ENCODE measurements around the gene GALNT6. TPM values are rescaled to one million over a fixed set of nuclear protein-coding genes. Genes with fewer than 3 reads are reported as not detected.

Gene GALNT6
- total RNA-seq, 1 donor from 2014 or later, result 41.6 TPM

- peak; percentile 66 for DNase-seq (ENCODE audit: low read depth)
These were observed 9.8 kb downstream of the GALNT6 start for GRCh38 chr12:51381226-51382079.

GRCh38 chr12:51379571-51379970 lies 11.6 kb downstream of the GALNT6 start:
- no peak for DNase-seq (ENCODE audit: low read depth)

- no peak for DNase-seq (ENCODE audit: low read depth)
These were observed 12.5 kb downstream of the GALNT6 start for GRCh38 chr12:51378749-51379148.

- no peak for DNase-seq (ENCODE audit: low read depth)
These were observed 13.9 kb downstream of the GALNT6 start for GRCh38 chr12:51377099-51377984.

GRCh38 chr12:51374856-51375255 lies 16.4 kb downstream of the GALNT6 start:
- DNase-seq (ENCODE audit: low read depth), result no peak

GRCh38 chr12:51374361-51374760 lies 16.8 kb downstream of the GALNT6 start:
- DNase-seq (ENCODE audit: low read depth), result no peak

GRCh38 chr12:51373187-51373586 lies 18.0 kb downstream of the GALNT6 start:
- DNase-seq (ENCODE audit: low read depth), result no peak

- no peak for DNase-seq (ENCODE audit: low read depth)
These were observed 19.2 kb downstream of the GALNT6 start for GRCh38 chr12:51372021-51372420.

GRCh38 chr12:51371295-51371953 lies 19.8 kb downstream of the GALNT6 start:
- DNase-seq (ENCODE audit: low read depth), result peak; percentile 100

GRCh38 chr12:51370667-51371066 lies 20.5 kb downstream of the GALNT6 start:
- DNase-seq (ENCODE audit: low read depth), result no peak

- no peak for DNase-seq (ENCODE audit: low read depth)
These were observed 21.6 kb downstream of the GALNT6 start for GRCh38 chr12:51369581-51369980.

GRCh38 chr12:51368640-51369517 lies 22.3 kb downstream of the GALNT6 start:
- peak; percentile 66 for DNase-seq (ENCODE audit: low read depth)

GRCh38 chr12:51365276-51365675 lies 25.9 kb downstream of the GALNT6 start:
- DNase-seq (ENCODE audit: low read depth), result no peak

- no peak for DNase-seq (ENCODE audit: low read depth)
These were observed 27.2 kb downstream of the GALNT6 start for GRCh38 chr12:51364001-51364400.

GRCh38 chr12:51362747-51363342 lies 28.4 kb downstream of the GALNT6 start:
- DNase-seq (ENCODE audit: low read depth), result no peak

GRCh38 chr12:51362307-51362706 lies 28.9 kb downstream of the GALNT6 start:
- no peak for DNase-seq (ENCODE audit: low read depth)

GRCh38 chr12:51361161-51362016 lies 29.8 kb downstream of the GALNT6 start:
- DNase-seq (ENCODE audit: low read depth), result no peak

GRCh38 chr12:51360315-51360714 lies 30.9 kb downstream of the GALNT6 start:
- DNase-seq (ENCODE audit: low read depth), result no peak

GRCh38 chr12:51359851-51360250 lies 31.4 kb downstream of the GALNT6 start:
- DNase-seq (ENCODE audit: low read depth), result no peak

- no peak for DNase-seq (ENCODE audit: low read depth)
These were observed 32.7 kb downstream of the GALNT6 start for GRCh38 chr12:51358496-51358895.

Measured in renal cortical epithelial cell (primary cell).